Tibial artery (tissue), 4 donors: Measurements from ENCODE around the gene NCKAP5.

Experiments
- DNase-seq, 2 donors: peaks; one replicate each; pipeline ENCODE4 v3.0.0-alpha.2; 2019
- H3K27ac ChIP-seq, 2 donors: fragments of 200-600 bp; sonication (generic) in 1 of 2; 1 replicate in 1 of 2; 2 replicates in 1 of 2; pipeline ENCODE4 v1.5.1; 2018 to 2019; ENCODE audit warnings: mild to moderate bottlenecking in 1 of 2
- H3K27me3 ChIP-seq, 2 donors: fragments of 200-600 bp; sonication (generic) in 1 of 2; one replicate each; pipeline versions ENCODE4 v1.5.1 to v1.6.0; 2016 to 2019
- H3K36me3 ChIP-seq, 3 donors: fragments of 200-600 bp; sonication (generic) in 2 of 3; one replicate each; pipeline ENCODE4 v1.5.1; 2016 to 2019; ENCODE audit warnings: mild to moderate bottlenecking in 2 of 3
- H3K4me1 ChIP-seq, 4 donors: fragments of 200-600 bp; sonication (generic) in 2 of 4; 1 replicate in 3 of 4; 2 replicates in 1 of 4; pipeline ENCODE4 v1.5.1; 2016 to 2019
- H3K4me3 ChIP-seq, 2 donors: fragments of 200-600 bp; sonication (generic) in 1 of 2; 1 replicate in 1 of 2; 2 replicates in 1 of 2; pipeline ENCODE4 v1.5.1; 2018 to 2019; ENCODE audit warnings: mild to moderate bottlenecking in 2 of 2
- H3K9me3 ChIP-seq, 3 donors: fragments of 200-600 bp; sonication (generic) in 1 of 3; one replicate each; pipeline ENCODE4 v1.5.1; 2016 to 2019
- intact Hi-C: fragments of 100-400 bp; cut with DNase I; formaldehyde crosslinking; loops from one replicate; pipeline ENCODE4 v1.15.0; 2023; ENCODE audit warnings: low total_unique reads
- TF ChIP-seq, protein P1 (sequence below), 2 experiments: fragments of 200-600 bp in 1 of 2; fragments of 450-650 bp in 1 of 2; IDR thresholded peaks; one replicate each; pipeline ENCODE4 v1.5.1; 2017 to 2019; ENCODE audit warnings: antibody characterized with exemption in 2 of 2, mild to moderate bottlenecking in 1 of 2, moderate library complexity in 1 of 2

NCKAP5 gene

DNA sequence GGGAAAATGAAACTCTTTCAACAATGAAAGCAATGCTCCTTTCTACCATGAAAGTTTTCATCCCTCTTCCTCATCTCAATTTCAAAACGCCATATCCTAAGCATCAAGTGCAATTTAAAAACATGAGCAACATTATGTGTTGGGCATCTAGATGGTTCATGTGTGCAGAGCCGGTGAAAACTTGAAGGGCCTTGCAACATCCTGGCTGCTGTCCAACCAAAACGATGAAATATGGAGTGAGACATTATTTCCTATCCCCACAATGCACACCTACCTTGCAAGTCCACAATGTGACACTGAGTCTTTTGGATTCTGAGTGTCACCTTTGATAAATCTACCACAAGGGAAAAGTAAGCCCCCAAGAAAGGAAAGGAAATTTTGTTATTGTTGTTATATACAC is 110.0 kb downstream of the NCKAP5 start:
- Histone ChIP-seq H3K4me1 (no peaks in the 10 kb centered on the region), H3K27ac (no peak overlapping the region), H3K27me3 (no peaks in the 10 kb centered on the region), H3K36me3 (no peaks in the 10 kb centered on the region), H3K4me3 (no peak overlapping the region), H3K9me3 (no peaks in the 10 kb centered on the region)
- intact Hi-C loops, result no loop called here
- DNase-seq, result no peak
- TF ChIP-seq, protein P1, sequence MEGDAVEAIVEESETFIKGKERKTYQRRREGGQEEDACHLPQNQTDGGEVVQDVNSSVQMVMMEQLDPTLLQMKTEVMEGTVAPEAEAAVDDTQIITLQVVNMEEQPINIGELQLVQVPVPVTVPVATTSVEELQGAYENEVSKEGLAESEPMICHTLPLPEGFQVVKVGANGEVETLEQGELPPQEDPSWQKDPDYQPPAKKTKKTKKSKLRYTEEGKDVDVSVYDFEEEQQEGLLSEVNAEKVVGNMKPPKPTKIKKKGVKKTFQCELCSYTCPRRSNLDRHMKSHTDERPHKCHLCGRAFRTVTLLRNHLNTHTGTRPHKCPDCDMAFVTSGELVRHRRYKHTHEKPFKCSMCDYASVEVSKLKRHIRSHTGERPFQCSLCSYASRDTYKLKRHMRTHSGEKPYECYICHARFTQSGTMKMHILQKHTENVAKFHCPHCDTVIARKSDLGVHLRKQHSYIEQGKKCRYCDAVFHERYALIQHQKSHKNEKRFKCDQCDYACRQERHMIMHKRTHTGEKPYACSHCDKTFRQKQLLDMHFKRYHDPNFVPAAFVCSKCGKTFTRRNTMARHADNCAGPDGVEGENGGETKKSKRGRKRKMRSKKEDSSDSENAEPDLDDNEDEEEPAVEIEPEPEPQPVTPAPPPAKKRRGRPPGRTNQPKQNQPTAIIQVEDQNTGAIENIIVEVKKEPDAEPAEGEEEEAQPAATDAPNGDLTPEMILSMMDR (IDR thresholded peaks at IDR 0.05), result no peak

DNA sequence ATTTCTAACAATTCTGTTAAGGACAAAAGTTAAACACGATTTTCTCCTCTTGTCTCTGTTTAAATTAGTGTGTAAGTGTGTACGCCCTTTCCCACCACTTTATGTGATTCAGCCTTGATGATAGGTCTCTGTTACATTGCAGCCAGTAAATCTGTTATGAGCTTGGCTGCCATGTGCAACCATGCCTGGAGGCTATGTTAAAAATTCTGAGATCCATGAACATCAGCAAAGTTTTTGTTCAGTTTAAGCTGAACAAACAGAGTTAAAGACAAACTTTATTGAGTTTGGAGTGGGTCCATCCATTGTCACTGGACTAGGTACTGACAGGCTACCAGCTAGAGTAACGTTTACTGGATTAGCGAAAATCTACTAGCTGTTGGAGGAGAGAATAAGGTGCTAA is 110.4 kb downstream of the NCKAP5 start:
- H3K27ac ChIP-seq, result no peak overlapping the region
- TF ChIP-seq, protein P1 (IDR thresholded peaks at IDR 0.05), result no peak
- H3K4me3 ChIP-seq, result no peak overlapping the region
- intact Hi-C loops, result no loop called here
- H3K27me3 ChIP-seq, result no peaks in the 10 kb centered on the region
- H3K36me3 ChIP-seq, result no peaks in the 10 kb centered on the region
- no peaks in the 10 kb centered on the region for H3K9me3 ChIP-seq
- DNase-seq, result no peak
- no peaks in the 10 kb centered on the region for H3K4me1 ChIP-seq

DNA sequence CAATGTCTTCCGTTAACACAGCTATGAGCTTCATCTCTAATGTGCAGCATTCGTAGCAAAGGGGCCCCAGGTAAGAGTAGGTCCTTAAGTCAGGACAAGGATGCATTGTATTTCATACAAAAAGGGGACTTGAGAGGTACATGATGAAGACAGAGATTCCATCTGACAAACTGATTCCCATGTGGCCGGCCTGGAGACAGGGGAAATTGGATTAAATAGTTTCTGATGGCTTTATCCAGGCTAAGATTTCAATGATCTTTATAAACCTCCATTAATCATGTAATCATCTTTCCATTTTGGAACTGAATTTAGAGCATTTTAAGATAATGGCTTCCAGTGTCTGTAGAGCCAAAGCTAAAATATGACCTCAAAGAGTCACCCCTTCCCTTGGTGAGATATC is 111.3 kb downstream of the NCKAP5 start:
- Histone ChIP-seq H3K27me3 (no peaks in the 10 kb centered on the region), H3K27ac (no peak overlapping the region), H3K4me1 (no peaks in the 10 kb centered on the region), H3K9me3 (no peaks in the 10 kb centered on the region), H3K4me3 (no peak overlapping the region), H3K36me3 (no peaks in the 10 kb centered on the region)
- DNase-seq, result no peak
- intact Hi-C loops, result no loop called here
- TF ChIP-seq, protein P1 (IDR thresholded peaks at IDR 0.05), result no peak

DNA sequence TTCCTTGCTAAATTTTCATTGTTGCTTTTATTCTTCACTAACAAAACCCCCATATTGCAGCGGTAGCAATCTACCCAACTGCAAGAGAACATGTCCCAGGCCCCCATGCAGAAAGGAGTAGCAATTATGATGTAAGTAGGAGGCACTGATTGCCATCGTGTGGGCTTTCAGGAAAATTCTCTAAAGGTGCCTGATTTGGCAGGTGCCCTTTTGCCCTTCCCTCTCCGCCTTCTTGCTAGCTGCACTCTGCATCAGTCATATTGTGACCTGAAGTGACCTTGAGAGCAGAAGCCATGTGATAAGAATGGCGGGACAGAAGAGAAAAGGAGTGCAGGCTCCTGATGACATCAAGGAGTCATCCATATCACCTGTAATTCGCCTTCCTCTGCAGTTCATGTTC is 112.1 kb downstream of the NCKAP5 start:
- no peaks in the 10 kb centered on the region for H3K36me3 ChIP-seq
- H3K27me3 ChIP-seq, result no peaks in the 10 kb centered on the region
- DNase-seq, result no peak
- TF ChIP-seq, protein P1 (IDR thresholded peaks at IDR 0.05), result no peak
- no peak overlapping the region for H3K4me3 ChIP-seq
- H3K27ac ChIP-seq, result no peak overlapping the region
- no peaks in the 10 kb centered on the region for H3K4me1 ChIP-seq
- intact Hi-C loops, result no loop called here
- H3K9me3 ChIP-seq, result no peaks in the 10 kb centered on the region

DNA sequence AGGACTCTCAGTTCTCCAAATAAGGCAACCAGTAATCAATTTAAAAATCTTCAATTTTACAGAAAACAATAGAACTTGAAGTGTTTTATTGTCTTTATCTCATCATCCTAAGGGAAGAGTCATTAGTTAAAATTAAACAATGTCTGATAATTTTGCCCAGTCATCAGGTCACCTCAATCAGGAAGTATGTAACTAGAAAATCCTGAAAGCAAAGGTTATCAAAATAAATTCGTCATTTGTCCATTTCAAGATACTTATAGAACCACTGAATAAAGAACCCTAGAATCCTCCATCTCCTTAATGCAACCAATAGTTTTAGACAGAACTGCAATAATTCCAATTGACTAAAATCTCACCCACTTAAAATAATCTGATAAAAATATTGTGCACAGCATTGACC is 115.2 kb downstream of the NCKAP5 start:
- Histone ChIP-seq H3K4me3 (no peak overlapping the region), H3K27me3 (no peaks in the 10 kb centered on the region), H3K4me1 (no peaks in the 10 kb centered on the region), H3K27ac (no peak overlapping the region), H3K9me3 (no peaks in the 10 kb centered on the region), H3K36me3 (no peaks in the 10 kb centered on the region)
- intact Hi-C loops, result no loop called here
- TF ChIP-seq, protein P1 (IDR thresholded peaks at IDR 0.05), result no peak
- no peak for DNase-seq

DNA sequence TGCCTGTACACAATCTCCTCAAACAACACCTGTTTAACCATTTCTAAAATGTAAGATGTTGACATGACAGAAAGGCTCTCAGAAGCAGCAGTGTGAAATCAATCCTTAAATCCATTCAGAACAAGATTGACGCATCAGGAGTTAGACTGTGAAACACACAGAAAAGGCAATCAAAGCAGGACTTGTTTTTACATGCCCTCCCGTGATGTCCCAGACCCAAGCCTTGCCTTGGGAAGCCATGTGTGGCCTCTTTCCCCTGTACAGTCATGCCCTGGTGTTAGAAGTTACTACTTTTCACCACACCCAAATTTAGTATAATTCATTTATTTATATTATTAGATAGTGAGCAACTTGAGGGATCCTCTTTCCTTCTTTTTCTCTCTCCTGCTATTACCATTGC is 115.7 kb downstream of the NCKAP5 start:
- TF ChIP-seq, protein P1 (IDR thresholded peaks at IDR 0.05), result no peak
- Histone ChIP-seq H3K4me1 (no peaks in the 10 kb centered on the region), H3K27me3 (no peaks in the 10 kb centered on the region), H3K9me3 (no peaks in the 10 kb centered on the region), H3K4me3 (no peak overlapping the region), H3K27ac (no peak overlapping the region), H3K36me3 (no peaks in the 10 kb centered on the region)
- no peak for DNase-seq
- intact Hi-C loops, result no loop called here
